SU-DHL-6 (cell line): ENCODE measurements around the gene TP53I3.

Source experiments
- H2AFZ ChIP-seq: fragments of 200-600 bp; sonication (generic); 2 replicates; pipeline ENCODE4 v1.6.1; 2014; ENCODE audit warnings: low read depth, mild to moderate bottlenecking, moderate library complexity, mixed read lengths, antibody characterized with exemption, low read length; ENCODE audit not compliant: severe bottlenecking
- H3F3A ChIP-seq: fragments of 200-600 bp; shearing (Covaris generic); 2 replicates; pipeline ENCODE4 v1.6.0; 2016; ENCODE audit warnings: antibody characterized with exemption, mild to moderate bottlenecking; ENCODE audit not compliant: insufficient read depth
- H3K27ac ChIP-seq: fragments of 200-600 bp; sonication (generic); 2 replicates; pipeline ENCODE4 v1.5.1; 2016; ENCODE audit warnings: low read depth, mild to moderate bottlenecking, low read length, moderate library complexity, mixed read lengths
- H3K27me3 ChIP-seq: fragments of 200-600 bp; sonication (generic), shearing (Covaris generic); 2 replicates; pipeline ENCODE4 v1.6.0; 2014; ENCODE audit warnings: mild to moderate bottlenecking, low read length
- H3K36me3 ChIP-seq: fragments of 200-600 bp; sonication (generic); 2 replicates; pipeline ENCODE4 v1.6.1; 2014; ENCODE audit warnings: mild to moderate bottlenecking, low read length, mixed read lengths
- H3K4me2 ChIP-seq: fragments of 300-600, 200-600 bp; shearing (Covaris generic), sonication (generic); 2 replicates; pipeline ENCODE4 v1.6.0; 2014; ENCODE audit warnings: low read length, low read depth, mild to moderate bottlenecking; ENCODE audit not compliant: poor library complexity, severe bottlenecking
- H3K4me3 ChIP-seq: fragments of 200-600 bp; sonication (generic); 2 replicates; pipeline ENCODE4 v1.5.1; 2014; ENCODE audit warnings: antibody characterized with exemption, low read length, mild to moderate bottlenecking, mixed read lengths; ENCODE audit not compliant: insufficient read depth, poor library complexity, severe bottlenecking
- H3K79me2 ChIP-seq: fragments of 200-600 bp; sonication (generic); 2 replicates; pipeline ENCODE4 v1.6.1; 2014; ENCODE audit warnings: mild to moderate bottlenecking, low read length, moderate library complexity; ENCODE audit not compliant: insufficient read depth
- H3K9ac ChIP-seq: fragments of 200-600 bp; sonication (generic); 2 replicates; pipeline ENCODE4 v1.7.0; 2014; ENCODE audit warnings: mild to moderate bottlenecking, low read length
- H3K9me2 ChIP-seq: fragments of 200-600 bp; sonication (generic); replicated peaks from 2 replicates; pipeline ENCODE4 v1.6.1; 2014; ENCODE audit warnings: low read length; ENCODE audit not compliant: insufficient read depth
- H3K9me3 ChIP-seq: fragments of 200-600 bp; sonication (generic); 2 replicates; pipeline ENCODE4 v1.6.1; 2014; ENCODE audit warnings: low read length, mixed read lengths; ENCODE audit not compliant: insufficient read depth
- H4K20me1 ChIP-seq: fragments of 200-600 bp; sonication (generic); 2 replicates; pipeline ENCODE4 v1.6.1; 2014; ENCODE audit warnings: low read depth, mild to moderate bottlenecking, antibody characterized with exemption, low read length, moderate library complexity, mixed read lengths
- CTCF ChIP-seq: fragments of 200-600 bp; sonication (generic); IDR thresholded peaks from one replicate; pipeline ENCODE4 v1.5.1; 2017; ENCODE audit warnings: antibody characterized with exemption, mild to moderate bottlenecking, low read length, moderate library complexity; ENCODE audit not compliant: insufficient read depth, poor library complexity, severe bottlenecking
- EZH2phosphoT487 ChIP-seq: fragments of 200-600 bp; sonication (generic), shearing (Covaris generic); conservative IDR thresholded peaks from 2 replicates; pipeline ENCODE4 v1.6.1; 2018; ENCODE audit warnings: mild to moderate bottlenecking, antibody characterized with exemption, low read length, moderate library complexity, mixed read lengths

Gene TP53I3

GRCh38 chr2:24080701-24081100, 3.9 kb downstream of the TP53I3 start:
- Histone ChIP-seq H3K9ac (no peak overlapping the region), H4K20me1 (no peaks in the 10 kb centered on the region), H3K4me3 (no peak overlapping the region), H3F3A (peaks cover 5% of the 10 kb centered on the region; the same call in 1 of the 2 replicates), H3K9me2 (no peaks in the 10 kb centered on the region), H3K9me3 (no peaks in the 10 kb centered on the region), H3K79me2 (peaks cover 3% of the 10 kb centered on the region), H2AFZ (no peak overlapping the region), H3K4me2 (no peak overlapping the region), H3K36me3 (no peaks in the 10 kb centered on the region), H3K27me3 (no peaks in the 10 kb centered on the region), H3K27ac (no peak overlapping the region)
- TF ChIP-seq EZH2phosphoT487 (no peak), CTCF (no peak)

DNA sequence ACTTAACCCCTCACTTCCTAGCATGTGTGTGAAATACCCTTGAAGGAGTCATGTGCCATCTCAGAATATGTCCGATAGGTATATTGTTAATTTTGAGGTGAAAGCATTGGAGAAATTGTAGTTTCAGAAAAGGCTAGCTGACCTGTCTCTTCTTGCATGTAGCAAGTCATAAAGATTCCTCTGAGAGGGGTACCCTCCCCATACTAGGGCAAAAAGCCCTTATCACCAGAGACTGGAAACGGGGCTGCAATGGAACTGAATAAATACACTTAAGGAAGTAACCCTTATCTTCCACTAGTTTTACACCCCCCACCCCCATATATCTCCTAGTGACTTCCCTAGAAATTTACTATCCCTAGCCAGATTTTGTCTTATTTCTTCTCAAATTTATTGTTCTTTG, 6.8 kb downstream of the TP53I3 start:
- H3K9me2 ChIP-seq: no peaks in the 10 kb centered on the region
- no peaks in the 10 kb centered on the region for H4K20me1 ChIP-seq
- H2AFZ ChIP-seq: no peak overlapping the region
- H3K27ac ChIP-seq: no peak overlapping the region
- H3K9me3 ChIP-seq: no peaks in the 10 kb centered on the region
- peak overlapping the region; percentile 67; the same call in 1 of the 2 replicates for H3K9ac ChIP-seq
- peaks cover 9% of the 10 kb centered on the region; the same call in 1 of the 2 replicates for H3K36me3 ChIP-seq
- H3K27me3 ChIP-seq: no peaks in the 10 kb centered on the region
- H3K79me2 ChIP-seq: peaks cover 23% of the 10 kb centered on the region
- H3K4me3 ChIP-seq: no peak overlapping the region
- H3F3A ChIP-seq: peaks cover 5% of the 10 kb centered on the region; the same call in 1 of the 2 replicates
- no peak for TF ChIP-seq EZH2phosphoT487
- no peak for TF ChIP-seq CTCF
- peak overlapping the region; percentile 73 for H3K4me2 ChIP-seq

DNA sequence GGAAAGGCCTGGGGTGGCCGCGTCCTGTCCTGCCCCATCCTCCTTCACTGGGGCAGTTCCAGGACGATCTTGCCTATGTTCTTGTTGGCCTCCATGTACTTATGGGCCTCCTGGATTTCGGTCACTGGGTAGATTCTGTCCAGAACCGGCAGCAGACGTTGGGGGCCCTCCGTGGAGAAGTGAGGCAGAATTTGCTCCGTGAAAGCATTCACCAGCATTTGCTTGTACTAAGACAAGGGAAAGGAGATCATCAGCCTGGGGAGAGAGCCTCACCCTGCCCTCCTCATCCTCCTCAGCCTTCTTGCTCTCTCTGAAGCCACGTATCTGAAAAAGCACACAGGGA, 7.1 kb downstream of the TP53I3 start:
- Histone ChIP-seq H3F3A (peaks cover 5% of the 10 kb centered on the region; the same call in 1 of the 2 replicates), H3K27ac (no peak overlapping the region), H3K9me2 (no peaks in the 10 kb centered on the region), H3K4me2 (peak overlapping the region; percentile 73), H3K36me3 (peaks cover 9% of the 10 kb centered on the region; the same call in 1 of the 2 replicates), H3K27me3 (no peaks in the 10 kb centered on the region), H3K4me3 (peak overlapping the region; percentile 76), H3K9ac (peak overlapping the region; percentile 67), H2AFZ (peak overlapping the region; percentile 53), H3K79me2 (peaks cover 27% of the 10 kb centered on the region), H3K9me3 (no peaks in the 10 kb centered on the region), H4K20me1 (no peaks in the 10 kb centered on the region)
- no peak for TF ChIP-seq EZH2phosphoT487
- no peak for TF ChIP-seq CTCF
